Trophoblast cell (in vitro differentiated cells and primary cell): Measurements from ENCODE around the gene RNF187.

Experiments used
- DNase-seq, 2 donors: peaks; one replicate each; pipeline ENCODE4 v3.0.0-alpha.2; 2016
- H2AFZ ChIP-seq: 2 replicates; pipeline ENCODE4 v1.6.1; 2013; ENCODE audit warnings: low read length, moderate library complexity, mild to moderate bottlenecking; ENCODE audit not compliant: insufficient read depth, poor library complexity
- H2AK5ac ChIP-seq: 2 replicates; pipeline ENCODE4 v1.6.1; 2013; ENCODE audit warnings: mild to moderate bottlenecking, low read length
- H2BK120ac ChIP-seq: 2 replicates; pipeline ENCODE4 v1.6.1; 2013; ENCODE audit warnings: low read length, mild to moderate bottlenecking, moderate library complexity; ENCODE audit not compliant: insufficient read depth, poor library complexity
- H2BK12ac ChIP-seq: 2 replicates; pipeline ENCODE4 v1.6.1; 2013; ENCODE audit warnings: mild to moderate bottlenecking, low read length, moderate library complexity
- H2BK5ac ChIP-seq: 2 replicates; pipeline ENCODE4 v1.6.1; 2013; ENCODE audit warnings: low read length, low read depth, moderate library complexity, mild to moderate bottlenecking; ENCODE audit not compliant: poor library complexity
- H3K14ac ChIP-seq: 2 replicates; pipeline ENCODE4 v1.6.1; 2013; ENCODE audit warnings: mild to moderate bottlenecking, low read length
- H3K18ac ChIP-seq: 2 replicates; pipeline ENCODE4 v1.6.1; 2013; ENCODE audit warnings: mild to moderate bottlenecking, low read length
- H3K23ac ChIP-seq: 2 replicates; pipeline ENCODE4 v1.6.1; 2013; ENCODE audit warnings: low read length
- H3K27ac ChIP-seq: 2 replicates; pipeline ENCODE4 v1.5.1; 2013; ENCODE audit warnings: low read depth, mild to moderate bottlenecking, inconsistent platforms, low read length, moderate library complexity
- H3K27me3 ChIP-seq: 2 replicates; pipeline ENCODE4 v1.6.1; 2013; ENCODE audit warnings: inconsistent platforms, mild to moderate bottlenecking, low read length, moderate library complexity; ENCODE audit not compliant: insufficient read depth
- H3K36me3 ChIP-seq, 2 experiments: 1 replicate in 1 of 2; 2 replicates in 1 of 2; pipeline ENCODE4 v1.6.1; 2013; ENCODE audit warnings: low read length in 2 of 2, mild to moderate bottlenecking in 2 of 2, moderate library complexity in 1 of 2; ENCODE audit not compliant: insufficient read depth in 2 of 2, control insufficient read depth in 1 of 2
- H3K4ac ChIP-seq: 2 replicates; pipeline ENCODE4 v1.6.1; 2013; ENCODE audit warnings: low read depth, mild to moderate bottlenecking, low read length, moderate library complexity
- H3K4me1 ChIP-seq, 2 experiments: 1 replicate in 1 of 2; 2 replicates in 1 of 2; pipeline ENCODE4 v1.6.1; 2013; ENCODE audit warnings: low read length in 2 of 2, mild to moderate bottlenecking in 2 of 2, moderate library complexity in 1 of 2; ENCODE audit not compliant: insufficient read depth in 2 of 2, control insufficient read depth in 1 of 2
- H3K4me2 ChIP-seq: 2 replicates; pipeline ENCODE4 v1.6.1; 2013; ENCODE audit warnings: inconsistent platforms, mild to moderate bottlenecking, low read length, moderate library complexity
- H3K4me3 ChIP-seq: 2 replicates; pipeline ENCODE4 v1.5.1; 2013; ENCODE audit warnings: mild to moderate bottlenecking, low read depth, low read length, inconsistent platforms
- H3K79me1 ChIP-seq: one replicate; pipeline ENCODE4 v1.6.1; 2013; ENCODE audit warnings: low read length
- H3K79me2 ChIP-seq: 2 replicates; pipeline ENCODE4 v1.6.1; 2013; ENCODE audit warnings: low read length, mild to moderate bottlenecking; ENCODE audit not compliant: control insufficient read depth, insufficient read depth, poor library complexity
- H3K9ac ChIP-seq: 2 replicates; pipeline ENCODE4 v1.6.1; 2013; ENCODE audit warnings: mild to moderate bottlenecking, low read length
- H3K9me3 ChIP-seq: 2 replicates; pipeline ENCODE4 v1.6.1; 2013; ENCODE audit warnings: low read depth, mild to moderate bottlenecking, control low read depth, inconsistent platforms, low read length; ENCODE audit not compliant: insufficient read depth
- H4K12ac ChIP-seq: 2 replicates; pipeline ENCODE4 v1.6.1; 2013; ENCODE audit warnings: low read depth, mild to moderate bottlenecking, low read length, moderate library complexity
- H4K8ac ChIP-seq: 2 replicates; pipeline ENCODE4 v1.6.1; 2013; ENCODE audit warnings: low read depth, mild to moderate bottlenecking, low read length, moderate library complexity
- H4K91ac ChIP-seq: one replicate; pipeline ENCODE4 v1.6.1; 2013; ENCODE audit warnings: low read depth, mild to moderate bottlenecking, low read length, moderate library complexity
- WGBS: extraction: QIAGEN DNeasy Blood & Tissue Kit; methylation state at CpG from one replicate; pipeline ENCODE4 v1.1.7; 2013; ENCODE audit warnings: missing lambda C conversion rate; ENCODE audit not compliant: insufficient read length, insufficient coverage; ENCODE audit errors: extremely low coverage; 5-methylcytosine and 5-hydroxymethylcytosine counted together

RNF187 gene

GRCh38 chr1:228453614-228454013, 33.6 kb upstream of the RNF187 start:
- Histone ChIP-seq H3K79me1 (peaks cover 5% of the 10 kb centered on the region), H4K12ac (no peak overlapping the region)
- DNase-seq: no peak

GRCh38 chr1:228454238-228454637, 32.9 kb upstream of the RNF187 start:
- Histone ChIP-seq H2BK5ac (no peak overlapping the region), H3K4me3 (no peak overlapping the region), H3K18ac (no peak overlapping the region), H3K23ac (no peak overlapping the region), H4K8ac (no peak overlapping the region), H3K9ac (no peak overlapping the region), H2AK5ac (no peak overlapping the region), H4K91ac (no peak overlapping the region), H4K12ac (no peak overlapping the region), H2BK12ac (no peak overlapping the region), H2AFZ (no peak overlapping the region), H2BK120ac (no peak overlapping the region), H3K4ac (no peak overlapping the region), H3K27ac (no peak overlapping the region), H3K79me1 (peaks cover 5% of the 10 kb centered on the region), H3K79me2 (peaks cover 5% of the 10 kb centered on the region), H3K4me2 (no peak overlapping the region), H3K4me1 (peaks cover 14 to 23% of the 10 kb centered on the region in 2 experiments), H3K36me3 (no peaks in the 10 kb centered on the region), H3K14ac (no peak overlapping the region), H3K9me3 (no peaks in the 10 kb centered on the region), H3K27me3 (no peaks in the 10 kb centered on the region)
- DNase-seq: peak; percentile 27 to 70
- WGBS: no CpG with 5 or more reads among the region's 1 CpG

More at GRCh38 chr1:228453614-228454013, 33.6 kb upstream of the RNF187 start:
- no peak overlapping the region for H3K23ac ChIP-seq
- H3K27me3 ChIP-seq: no peaks in the 10 kb centered on the region
- H3K4me3 ChIP-seq: no peak overlapping the region
- H3K4me2 ChIP-seq: no peak overlapping the region
- H3K27ac ChIP-seq: no peak overlapping the region
- H3K9me3 ChIP-seq: no peaks in the 10 kb centered on the region
- H2BK5ac ChIP-seq: no peak overlapping the region
- no peaks in the 10 kb centered on the region for H3K36me3 ChIP-seq
- no peak overlapping the region for H4K8ac ChIP-seq
- H3K14ac ChIP-seq: peak overlapping the region; percentile 19
- H3K4ac ChIP-seq: no peak overlapping the region
- H2AK5ac ChIP-seq: peak overlapping the region; percentile 69
- H3K18ac ChIP-seq: no peak overlapping the region
- H3K79me2 ChIP-seq: peaks cover 5% of the 10 kb centered on the region
- H2AFZ ChIP-seq: no peak overlapping the region
- H3K9ac ChIP-seq: no peak overlapping the region
- H4K91ac ChIP-seq: peak overlapping the region; percentile 29
- WGBS: no CpG with 5 or more reads among the region's 3 CpGs
- peak overlapping the region; percentile 41 for H2BK12ac ChIP-seq
- peaks cover 14 to 23% of the 10 kb centered on the region in 2 experiments for H3K4me1 ChIP-seq
- H2BK120ac ChIP-seq: peak overlapping the region; percentile 28

- no peak overlapping the region for H2BK12ac ChIP-seq
- no CpG with 5 or more reads among the region's 1 CpG for WGBS
- no peak overlapping the region for H3K18ac ChIP-seq
- H3K4me1 ChIP-seq: peaks cover 14 to 23% of the 10 kb centered on the region in 2 experiments
- H2BK5ac ChIP-seq: no peak overlapping the region
- H3K9ac ChIP-seq: no peak overlapping the region
- H3K14ac ChIP-seq: no peak overlapping the region
- DNase-seq: no peak
- H3K79me1 ChIP-seq: peaks cover 5% of the 10 kb centered on the region
- no peak overlapping the region for H4K91ac ChIP-seq
- no peak overlapping the region for H3K27ac ChIP-seq
- peak overlapping the region; percentile 6 for H3K4me2 ChIP-seq
- no peak overlapping the region for H2AFZ ChIP-seq
- H2BK120ac ChIP-seq: no peak overlapping the region
- no peaks in the 10 kb centered on the region for H3K9me3 ChIP-seq
- no peaks in the 10 kb centered on the region for H3K36me3 ChIP-seq
- no peak overlapping the region for H3K4me3 ChIP-seq
- H3K27me3 ChIP-seq: no peaks in the 10 kb centered on the region
- no peak overlapping the region for H3K4ac ChIP-seq
- no peak overlapping the region for H3K23ac ChIP-seq
- no peak overlapping the region for H4K12ac ChIP-seq
- peaks cover 5% of the 10 kb centered on the region for H3K79me2 ChIP-seq
- H4K8ac ChIP-seq: no peak overlapping the region
- H2AK5ac ChIP-seq: no peak overlapping the region
Measured at GRCh38 chr1:228455715-228456114, 31.5 kb upstream of the RNF187 start.

- H3K27ac ChIP-seq: no peak overlapping the region
- H3K4me2 ChIP-seq: no peak overlapping the region
- H4K12ac ChIP-seq: no peak overlapping the region
- no peak overlapping the region for H2AFZ ChIP-seq
- H3K79me1 ChIP-seq: peaks cover 5% of the 10 kb centered on the region
- no peaks in the 10 kb centered on the region for H3K9me3 ChIP-seq
- H3K79me2 ChIP-seq: peaks cover 5% of the 10 kb centered on the region
- no peak overlapping the region for H3K18ac ChIP-seq
- H3K4me3 ChIP-seq: no peak overlapping the region
- peaks cover 14 to 23% of the 10 kb centered on the region in 2 experiments for H3K4me1 ChIP-seq
- no peak overlapping the region for H4K8ac ChIP-seq
- no peak overlapping the region for H2BK5ac ChIP-seq
- no CpG with 5 or more reads among the region's 6 CpGs for WGBS
- no peak overlapping the region for H3K9ac ChIP-seq
- H2AK5ac ChIP-seq: no peak overlapping the region
- no peak overlapping the region for H2BK12ac ChIP-seq
- H3K23ac ChIP-seq: no peak overlapping the region
- no peaks in the 10 kb centered on the region for H3K36me3 ChIP-seq
- DNase-seq: no peak
- no peak overlapping the region for H4K91ac ChIP-seq
- H3K14ac ChIP-seq: no peak overlapping the region
- no peak overlapping the region for H2BK120ac ChIP-seq
- no peak overlapping the region for H3K4ac ChIP-seq
- no peaks in the 10 kb centered on the region for H3K27me3 ChIP-seq
Measured at GRCh38 chr1:228456252-228457016, 30.7 kb upstream of the RNF187 start.
